ENCODE results near the gene SCO2. TPM values are rescaled to one million over a fixed set of nuclear protein-coding genes. Genes with fewer than 3 reads are reported as not detected.
A peak's percentile ranks its signal among the peaks of the same experiment; 100 is the strongest.

SCO2 gene
- total and polyA plus RNA-seq, 2 of the 4 experiments (the other 2 are of a cell fraction), result 1.3 to 1.9 TPM

GRCh38 chr22:50481045-50481439 is 44.4 kb downstream of the SCO2 start:
- no peak overlapping the region for H4K91ac ChIP-seq (ENCODE audit: insufficient read depth, low read depth, low read length)
- H3K18ac ChIP-seq (ENCODE audit: low read depth, low read length), result no peak overlapping the region
- DNase-seq, result no peak
- WGBS, 2 experiments (ENCODE audit: extremely low coverage in 2 of 2, insufficient read length in 1 of 2), result 9% methylated on average over 30 of the region's 45 CpGs; no CpG with 5 or more reads in 1 of the 2 experiments
- no peaks in the 10 kb centered on the region; the same call in 1 of the 2 replicates for H3K4me1 ChIP-seq (ENCODE audit: control insufficient read depth, insufficient read depth, low read length)
- H4K8ac ChIP-seq (ENCODE audit: low read depth in 2 of 2, low read length in 2 of 2), result peak overlapping the region in 1 of 2 experiments; percentile 48; a peak in 1 of 4 replicates
- H3K4me2 ChIP-seq (ENCODE audit: low read depth, low read length), result peak overlapping the region; percentile 19
- TF ChIP-seq MAFK (IDR thresholded peaks at IDR 0.05; ENCODE audit: low read depth, low read length) (no peak), MXI1 (IDR thresholded peaks at IDR 0.05; ENCODE audit: borderline replicate concordance, low read depth, low read length) (no peak), CHD1 (IDR thresholded peaks at IDR 0.05; ENCODE audit: low read depth, low read length) (no peak), USF2 (IDR thresholded peaks at IDR 0.05; ENCODE audit: low read depth, low read length) (no peak), RAD21 (IDR thresholded peaks at IDR 0.05; ENCODE audit: low read length) (no peak), BHLHE40 (IDR thresholded peaks at IDR 0.05; ENCODE audit: low read depth, low read length) (no peak), MAZ (IDR thresholded peaks at IDR 0.05; ENCODE audit: borderline replicate concordance, low read depth, low read length) (no peak), CTCF (conservative IDR thresholded peaks at IDR 0.05; ENCODE audit: low read depth, low read length) (no peak), RFX5 (IDR thresholded peaks at IDR 0.05; ENCODE audit: low read depth, low read length) (no peak), FOS (IDR thresholded peaks at IDR 0.05; ENCODE audit: low read depth, low read length) (no peak), POLR2A (IDR thresholded peaks at IDR 0.05; ENCODE audit: low read depth, low read length) (no peak), RCOR1 (IDR thresholded peaks at IDR 0.05; ENCODE audit: insufficient replicate concordance, low read length) (no peak), SMC3 (IDR thresholded peaks at IDR 0.05; ENCODE audit: low read depth, low read length) (no peak), NFE2L2 (IDR thresholded peaks at IDR 0.05; ENCODE audit: low read depth, low read length) (no peak), CEBPB (IDR thresholded peaks at IDR 0.05; ENCODE audit: low read depth, low read length) (no peak)
- TF ChIP-seq, protein P1, sequence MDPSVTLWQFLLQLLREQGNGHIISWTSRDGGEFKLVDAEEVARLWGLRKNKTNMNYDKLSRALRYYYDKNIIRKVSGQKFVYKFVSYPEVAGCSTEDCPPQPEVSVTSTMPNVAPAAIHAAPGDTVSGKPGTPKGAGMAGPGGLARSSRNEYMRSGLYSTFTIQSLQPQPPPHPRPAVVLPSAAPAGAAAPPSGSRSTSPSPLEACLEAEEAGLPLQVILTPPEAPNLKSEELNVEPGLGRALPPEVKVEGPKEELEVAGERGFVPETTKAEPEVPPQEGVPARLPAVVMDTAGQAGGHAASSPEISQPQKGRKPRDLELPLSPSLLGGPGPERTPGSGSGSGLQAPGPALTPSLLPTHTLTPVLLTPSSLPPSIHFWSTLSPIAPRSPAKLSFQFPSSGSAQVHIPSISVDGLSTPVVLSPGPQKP (IDR thresholded peaks at IDR 0.05; ENCODE audit: borderline replicate concordance, low read depth, low read length), result no peak
- no peak overlapping the region for H2AK5ac ChIP-seq (ENCODE audit: low read depth, low read length)
- no peaks in the 10 kb centered on the region; the same call in 1 of the 2 replicates for H4K20me1 ChIP-seq (ENCODE audit: insufficient read depth, low read length)
- ChIA-PET CTCF (no interaction called here), POLR2A (ENCODE audit: unreplicated experiment) (no interaction called here)
- H3K9ac ChIP-seq (ENCODE audit: low read depth, low read length), result no peak overlapping the region
- no peak overlapping the region for H3K14ac ChIP-seq (replicated peaks; ENCODE audit: low read depth, low read length)
- no peak overlapping the region for H3K4ac ChIP-seq (ENCODE audit: low read depth, low read length)
- dilution Hi-C loops (cut with HindIII; ENCODE audit: low sequenced_read_pairs, unreplicated experiment), result no loop called here
- peaks cover 0 to 3% of the 10 kb centered on the region in 2 experiments; a peak in 1 of 4 replicates for H3K79me1 ChIP-seq (ENCODE audit: low read depth in 1 of 2, low read length in 2 of 2)
- H2BK120ac ChIP-seq (ENCODE audit: low read depth, low read length), result no peak overlapping the region
- no peaks in the 10 kb centered on the region; the same call in 1 of the 2 replicates for H3K9me1 ChIP-seq (ENCODE audit: insufficient read depth, low read length)
- peak overlapping the region; percentile 86 for H2AFZ ChIP-seq (replicated peaks; ENCODE audit: low read length, poor library complexity)
- peaks cover 4% of the 10 kb centered on the region; the same call in 1 of the 2 replicates for H3K36me3 ChIP-seq (ENCODE audit: control insufficient read depth, insufficient read depth, low read length)
- H3K23ac ChIP-seq (ENCODE audit: low read depth, low read length), result no peak overlapping the region
- intact Hi-C loops (cut with micrococcal nuclease), result no loop called here
- H2AK9ac ChIP-seq (replicated peaks; ENCODE audit: low read depth, low read length, poor library complexity), result peak overlapping the region; percentile 28
- no peak overlapping the region for H3K27ac ChIP-seq (ENCODE audit: insufficient read depth, low read length)
- peaks cover 21% of the 10 kb centered on the region for H3K27me3 ChIP-seq (ENCODE audit: control insufficient read depth, insufficient read depth, low read length)
- BruUV-seq (replicated peaks), result no TSS peak
- H2BK5ac ChIP-seq (ENCODE audit: low read depth, low read length, poor library complexity, severe bottlenecking), result no peak overlapping the region
- H2BK20ac ChIP-seq (ENCODE audit: low read depth, low read length), result no peak overlapping the region
- H3K56ac ChIP-seq (ENCODE audit: extremely low read depth, insufficient read depth, low read length), result no peak overlapping the region
- peak overlapping the region; percentile 57 for H3K4me3 ChIP-seq (ENCODE audit: insufficient read depth, low read depth, low read length)
- H2BK15ac ChIP-seq (ENCODE audit: low read depth, low read length), result no peak overlapping the region
- in situ Hi-C loops (cut with MboI; ENCODE audit: low sequenced_read_pairs), result no loop called here
- no peaks in the 10 kb centered on the region for H3K9me3 ChIP-seq (ENCODE audit: control insufficient read depth, insufficient read depth, low read length)
- H4K5ac ChIP-seq (ENCODE audit: low read depth, low read length), result no peak overlapping the region
- no peak; the same call in 1 of the 2 replicates for ATAC-seq (ENCODE audit: low read depth)
